IMR-90 (cell line): Measurements from ENCODE around the gene UNC13C. TPM values are rescaled to one million over a fixed set of nuclear protein-coding genes. Genes with fewer than 3 reads are reported as not detected.

ENCODE experiments used
- ATAC-seq: fragments of 200-7000 bp; cut with Tn5 transposase; 2 replicates; pipeline ENCODE4 v1.9.1; 2020; ENCODE audit warnings: low read depth, mild to moderate bottlenecking, moderate library complexity
- BruUV-seq: library from RNA; stranded (reverse); fragments of 400-500 nt; replicated peaks from 2 replicates; lab custom pipeline; 2021; lab: Mats Ljungman, UMichigan
- CTCF ChIA-PET: fragments of 300-600 bp; formaldehyde crosslinking; extraction: SDS; loops from one replicate; lab custom pipeline; 2021; ENCODE audit warnings: antibody characterized with exemption; lab: Yijun Ruan, JAX
- POLR2A ChIA-PET: fragments of 300-600 bp; sonication (Branson Sonifier 250); formaldehyde crosslinking; loops from one replicate; lab custom pipeline; 2022; ENCODE audit warnings: antibody characterized with exemption; ENCODE audit not compliant: unreplicated experiment; lab: Charles Lee
- DNase-seq: peaks from one replicate; pipeline ENCODE4 v3.0.0; 2013
- H2AFZ ChIP-seq: replicated peaks from 2 replicates; pipeline ENCODE3; 2013; ENCODE audit warnings: low read length, mild to moderate bottlenecking; ENCODE audit not compliant: poor library complexity
- H2AK5ac ChIP-seq: 2 replicates; pipeline ENCODE4 v1.6.1; 2013; ENCODE audit warnings: low read depth, low read length, inconsistent platforms
- H2AK9ac ChIP-seq: replicated peaks from 2 replicates; pipeline ENCODE3; 2013; ENCODE audit warnings: mild to moderate bottlenecking, low read depth, low read length, moderate library complexity; ENCODE audit not compliant: poor library complexity
- H2BK120ac ChIP-seq: 2 replicates; pipeline ENCODE4 v1.6.1; 2013; ENCODE audit warnings: low read depth, low read length, inconsistent platforms
- H2BK15ac ChIP-seq: 3 replicates; pipeline ENCODE4 v1.6.1; 2013; ENCODE audit warnings: low read depth, low read length, inconsistent platforms
- H2BK20ac ChIP-seq: 2 replicates; pipeline ENCODE4 v1.6.1; 2013; ENCODE audit warnings: low read depth, mild to moderate bottlenecking, inconsistent platforms, low read length, moderate library complexity
- H2BK5ac ChIP-seq: 2 replicates; pipeline ENCODE4 v1.6.1; 2013; ENCODE audit warnings: mild to moderate bottlenecking, low read depth, low read length, inconsistent platforms; ENCODE audit not compliant: poor library complexity, severe bottlenecking
- H3K14ac ChIP-seq: replicated peaks from 2 replicates; pipeline ENCODE4 v1.6.1; 2013; ENCODE audit warnings: low read depth, low read length, inconsistent platforms
- H3K18ac ChIP-seq: 2 replicates; pipeline ENCODE4 v1.6.1; 2013; ENCODE audit warnings: low read depth, low read length, control low read depth
- H3K23ac ChIP-seq: 2 replicates; pipeline ENCODE4 v1.6.1; 2013; ENCODE audit warnings: low read depth, low read length, inconsistent platforms
- H3K27ac ChIP-seq: 2 replicates; pipeline ENCODE4 v1.5.1; 2013; ENCODE audit warnings: mild to moderate bottlenecking, control low read depth, low read length; ENCODE audit not compliant: insufficient read depth
- H3K27me3 ChIP-seq: 2 replicates; pipeline ENCODE4 v1.6.1; 2013; ENCODE audit warnings: low read length; ENCODE audit not compliant: control insufficient read depth, insufficient read depth
- H3K36me3 ChIP-seq: 2 replicates; pipeline ENCODE4 v1.6.1; 2013; ENCODE audit warnings: low read length, mixed read lengths; ENCODE audit not compliant: control insufficient read depth, insufficient read depth
- H3K4ac ChIP-seq: 2 replicates; pipeline ENCODE4 v1.6.1; 2013; ENCODE audit warnings: low read depth, low read length, inconsistent platforms
- H3K4me1 ChIP-seq: 2 replicates; pipeline ENCODE4 v1.6.1; 2013; ENCODE audit warnings: low read length, mixed read lengths; ENCODE audit not compliant: control insufficient read depth, insufficient read depth
- H3K4me2 ChIP-seq: 2 replicates; pipeline ENCODE4 v1.6.1; 2013; ENCODE audit warnings: low read depth, mild to moderate bottlenecking, control low read depth, low read length, moderate library complexity
- H3K4me3 ChIP-seq: 2 replicates; pipeline ENCODE4 v1.5.1; 2013; ENCODE audit warnings: low read depth, mild to moderate bottlenecking, control low read depth, low read length, moderate library complexity; ENCODE audit not compliant: insufficient read depth
- H3K56ac ChIP-seq: 2 replicates; pipeline ENCODE4 v1.6.1; 2013; ENCODE audit warnings: low read length, inconsistent platforms; ENCODE audit not compliant: insufficient read depth; ENCODE audit errors: extremely low read depth
- H3K79me1 ChIP-seq, 2 experiments: 2 replicates each; pipeline ENCODE4 v1.6.1; 2013; ENCODE audit warnings: low read length in 2 of 2, inconsistent platforms in 1 of 2, low read depth in 1 of 2
- H3K9ac ChIP-seq: 2 replicates; pipeline ENCODE4 v1.6.1; 2013; ENCODE audit warnings: low read depth, low read length, control low read depth
- H3K9me1 ChIP-seq: 2 replicates; pipeline ENCODE4 v1.6.1; 2013; ENCODE audit warnings: low read length, inconsistent platforms; ENCODE audit not compliant: insufficient read depth
- H3K9me3 ChIP-seq: 2 replicates; pipeline ENCODE4 v1.6.1; 2013; ENCODE audit warnings: low read length; ENCODE audit not compliant: control insufficient read depth, insufficient read depth
- H4K20me1 ChIP-seq: 2 replicates; pipeline ENCODE4 v1.6.1; 2013; ENCODE audit warnings: low read length, inconsistent platforms; ENCODE audit not compliant: insufficient read depth
- H4K5ac ChIP-seq: 2 replicates; pipeline ENCODE4 v1.6.1; 2013; ENCODE audit warnings: mild to moderate bottlenecking, low read depth, low read length, control low read depth
- H4K8ac ChIP-seq, 2 experiments: 2 replicates each; pipeline ENCODE4 v1.6.1; 2013; ENCODE audit warnings: low read depth in 2 of 2, low read length in 2 of 2, control low read depth in 1 of 2, inconsistent platforms in 1 of 2
- H4K91ac ChIP-seq: 2 replicates; pipeline ENCODE4 v1.6.1; 2013; ENCODE audit warnings: low read depth, low read length, inconsistent platforms; ENCODE audit not compliant: insufficient read depth
- BHLHE40 ChIP-seq: fragments of 150-350 bp; IDR thresholded peaks from 2 replicates; pipeline ENCODE4 v1.6.1; 2016; ENCODE audit warnings: mild to moderate bottlenecking, low read depth, low read length
- CEBPB ChIP-seq: IDR thresholded peaks from 2 replicates; pipeline ENCODE4 v1.6.1; 2012; ENCODE audit warnings: low read depth, low read length, improper control_type of control experiment
- CHD1 ChIP-seq: IDR thresholded peaks from 2 replicates; pipeline ENCODE4 v1.6.1; 2012; ENCODE audit warnings: low read depth, low read length, improper control_type of control experiment
- ELK1 ChIP-seq: fragments of 150-350 bp; IDR thresholded peaks from 2 replicates; pipeline ENCODE4 v1.6.1; 2016; ENCODE audit warnings: low read depth, mild to moderate bottlenecking, low read length, moderate library complexity, borderline replicate concordance
- FOS ChIP-seq: fragments of 150-350 bp; IDR thresholded peaks from 2 replicates; pipeline ENCODE4 v1.6.1; 2016; ENCODE audit warnings: low read depth, low read length
- MAFK ChIP-seq: IDR thresholded peaks from 2 replicates; pipeline ENCODE4 v1.6.1; 2012; ENCODE audit warnings: low read depth, low read length, improper control_type of control experiment
- MAZ ChIP-seq: IDR thresholded peaks from 2 replicates; pipeline ENCODE4 v1.6.1; 2012; ENCODE audit warnings: low read depth, mild to moderate bottlenecking, low read length, improper control_type of control experiment, moderate library complexity, borderline replicate concordance
- MXI1 ChIP-seq: IDR thresholded peaks from 2 replicates; pipeline ENCODE4 v1.6.1; 2012; ENCODE audit warnings: low read depth, mild to moderate bottlenecking, low read length, moderate library complexity, borderline replicate concordance
- NFE2L2 ChIP-seq: fragments of 150-350 bp; IDR thresholded peaks from 2 replicates; pipeline ENCODE4 v1.6.1; 2016; ENCODE audit warnings: low read depth, mild to moderate bottlenecking, low read length
- POLR2A ChIP-seq: IDR thresholded peaks from 2 replicates; pipeline ENCODE4 v1.6.1; 2012; ENCODE audit warnings: mild to moderate bottlenecking, low read depth, low read length
- RAD21 ChIP-seq: IDR thresholded peaks from 2 replicates; pipeline ENCODE4 v1.6.1; 2012; ENCODE audit warnings: low read length, improper control_type of control experiment
- RCOR1 ChIP-seq: IDR thresholded peaks from 2 replicates; pipeline ENCODE4 v1.6.1; 2012; ENCODE audit warnings: mild to moderate bottlenecking, low read length, improper control_type of control experiment; ENCODE audit not compliant: insufficient replicate concordance
- RFX5 ChIP-seq: IDR thresholded peaks from 2 replicates; pipeline ENCODE4 v1.8.0; 2012; ENCODE audit warnings: low read depth, mild to moderate bottlenecking, low read length, moderate library complexity
- SMC3 ChIP-seq: fragments of 150-350 bp; IDR thresholded peaks from 2 replicates; pipeline ENCODE4 v1.6.1; 2016; ENCODE audit warnings: low read depth, mild to moderate bottlenecking, antibody characterized with exemption, low read length, moderate library complexity
- WGBS, 2 experiments: methylation state at CpG; one replicate each; pipeline versions ENCODE4 v1.1.5 to v1.1.7; 2013; ENCODE audit warnings: missing lambda C conversion rate in 2 of 2; ENCODE audit not compliant: insufficient read length in 1 of 2; ENCODE audit errors: extremely low coverage in 2 of 2; 5-methylcytosine and 5-hydroxymethylcytosine counted together
- dilution Hi-C: fragments of 300-500 bp; cut with HindIII; formaldehyde crosslinking; loops from one replicate; pipeline ENCODE4 v1.14.3; 2018; ENCODE audit warnings: low sequenced_read_pairs; ENCODE audit not compliant: unreplicated experiment
- in situ Hi-C: fragments of 300-500 bp; cut with MboI; formaldehyde crosslinking; loops from 3 replicates; pipeline ENCODE4 v1.14.3; 2019; ENCODE audit warnings: low sequenced_read_pairs, inconsistent platforms, mixed read lengths
- intact Hi-C: fragments of 100-400 bp; cut with micrococcal nuclease; formaldehyde crosslinking; loops from 2 replicates; pipeline ENCODE4 v1.10.0; 2022
- polyA plus RNA-seq, 3 experiments: library from polyadenylated mRNA; depleted of rRNA; stranded (reverse); fragments of >200 nt; gene quantifications; 2 replicates each; pipeline ENCODE4 v1.2.3, GENCODE V29; 2012; ENCODE audit warnings: low replicate concordance in 1 of 3
- total RNA-seq: library from RNA; depleted of rRNA; stranded (reverse); fragments of >200 nt; gene quantifications from 2 replicates; pipeline ENCODE4 v1.2.3, GENCODE V29; 2012
- TF ChIP-seq, protein P1 (sequence below): conservative IDR thresholded peaks from 2 replicates; pipeline ENCODE4 v1.5.1; 2012; ENCODE audit warnings: mild to moderate bottlenecking, low read depth, low read length, improper control_type of control experiment
- TF ChIP-seq, protein P2 (sequence below): fragments of 150-350 bp; IDR thresholded peaks from 2 replicates; pipeline ENCODE4 v1.6.1; 2017; ENCODE audit warnings: mild to moderate bottlenecking, antibody characterized with exemption, low read length, low read depth

UNC13C gene
- total and polyA plus RNA-seq, 2 of the 4 experiments (the other 2 are of a cell fraction) = not detected

DNA sequence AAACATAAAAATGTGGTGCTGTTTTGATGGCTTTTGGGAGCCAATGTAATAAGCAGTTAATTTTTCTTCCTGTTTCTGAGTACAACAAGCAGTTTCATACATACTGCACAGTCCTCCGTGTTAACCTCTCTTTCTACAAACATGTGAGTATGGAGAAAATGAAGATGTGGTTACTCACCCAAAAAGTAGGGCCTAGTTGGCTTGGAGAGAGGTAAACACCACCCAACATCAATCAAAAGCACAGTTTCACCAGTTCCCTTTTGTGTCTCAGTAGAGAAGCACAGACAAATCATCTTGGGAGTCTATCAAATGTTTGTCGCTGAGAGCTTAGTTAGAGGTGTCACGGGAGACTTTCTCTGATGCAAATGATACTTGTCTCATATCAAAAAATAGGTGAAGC lies 320.2 kb downstream of the UNC13C start:
- H2AK5ac ChIP-seq = no peak overlapping the region
- BruUV-seq = no TSS peak
- H3K56ac ChIP-seq = no peak overlapping the region
- no peak overlapping the region for H4K91ac ChIP-seq
- in situ Hi-C loops (loop anchor here (25.0 kb wide), 1 partner anchor 89 kb away; no protein-coding TSS in a partner anchor), dilution Hi-C loops (no loop called here), intact Hi-C loops (no loop called here)
- H3K4me1 ChIP-seq = no peaks in the 10 kb centered on the region
- H3K14ac ChIP-seq = no peak overlapping the region
- H2AK9ac ChIP-seq = no peak overlapping the region
- H3K27ac ChIP-seq = no peak overlapping the region
- no peak overlapping the region for H3K9ac ChIP-seq
- no peaks in the 10 kb centered on the region for H3K79me1 ChIP-seq
- TF ChIP-seq ELK1 = no peak
- no peak for TF ChIP-seq MAZ
- TF ChIP-seq BHLHE40 = no peak
- TF ChIP-seq, protein P1, sequence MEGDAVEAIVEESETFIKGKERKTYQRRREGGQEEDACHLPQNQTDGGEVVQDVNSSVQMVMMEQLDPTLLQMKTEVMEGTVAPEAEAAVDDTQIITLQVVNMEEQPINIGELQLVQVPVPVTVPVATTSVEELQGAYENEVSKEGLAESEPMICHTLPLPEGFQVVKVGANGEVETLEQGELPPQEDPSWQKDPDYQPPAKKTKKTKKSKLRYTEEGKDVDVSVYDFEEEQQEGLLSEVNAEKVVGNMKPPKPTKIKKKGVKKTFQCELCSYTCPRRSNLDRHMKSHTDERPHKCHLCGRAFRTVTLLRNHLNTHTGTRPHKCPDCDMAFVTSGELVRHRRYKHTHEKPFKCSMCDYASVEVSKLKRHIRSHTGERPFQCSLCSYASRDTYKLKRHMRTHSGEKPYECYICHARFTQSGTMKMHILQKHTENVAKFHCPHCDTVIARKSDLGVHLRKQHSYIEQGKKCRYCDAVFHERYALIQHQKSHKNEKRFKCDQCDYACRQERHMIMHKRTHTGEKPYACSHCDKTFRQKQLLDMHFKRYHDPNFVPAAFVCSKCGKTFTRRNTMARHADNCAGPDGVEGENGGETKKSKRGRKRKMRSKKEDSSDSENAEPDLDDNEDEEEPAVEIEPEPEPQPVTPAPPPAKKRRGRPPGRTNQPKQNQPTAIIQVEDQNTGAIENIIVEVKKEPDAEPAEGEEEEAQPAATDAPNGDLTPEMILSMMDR = no peak
- TF ChIP-seq, protein P2, sequence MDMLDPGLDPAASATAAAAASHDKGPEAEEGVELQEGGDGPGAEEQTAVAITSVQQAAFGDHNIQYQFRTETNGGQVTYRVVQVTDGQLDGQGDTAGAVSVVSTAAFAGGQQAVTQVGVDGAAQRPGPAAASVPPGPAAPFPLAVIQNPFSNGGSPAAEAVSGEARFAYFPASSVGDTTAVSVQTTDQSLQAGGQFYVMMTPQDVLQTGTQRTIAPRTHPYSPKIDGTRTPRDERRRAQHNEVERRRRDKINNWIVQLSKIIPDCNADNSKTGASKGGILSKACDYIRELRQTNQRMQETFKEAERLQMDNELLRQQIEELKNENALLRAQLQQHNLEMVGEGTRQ = no peak
- TF ChIP-seq CHD1 = no peak
- no peak for TF ChIP-seq FOS
- no peak for TF ChIP-seq RAD21
- no peak for TF ChIP-seq NFE2L2
- TF ChIP-seq RFX5 = no peak
- TF ChIP-seq RCOR1 = no peak
- TF ChIP-seq MAFK = no peak
- no peak for TF ChIP-seq POLR2A
- TF ChIP-seq SMC3 = no peak
- no peak for TF ChIP-seq MXI1
- no peak for TF ChIP-seq CEBPB
- peaks cover 3% of the 10 kb centered on the region; the same call in 1 of the 2 replicates for H3K9me3 ChIP-seq
- no peaks in the 10 kb centered on the region for H4K20me1 ChIP-seq
- no peak overlapping the region for H3K18ac ChIP-seq
- no peaks in the 10 kb centered on the region for H3K36me3 ChIP-seq
- no peak overlapping the region for H4K5ac ChIP-seq
- H3K27me3 ChIP-seq = no peaks in the 10 kb centered on the region
- no peak overlapping the region for H3K4me3 ChIP-seq
- H2BK5ac ChIP-seq = no peak overlapping the region
- ChIA-PET CTCF (no interaction called here), POLR2A (no interaction called here)
- no peak overlapping the region for H2BK20ac ChIP-seq
- no peak overlapping the region for H2AFZ ChIP-seq
- H2BK120ac ChIP-seq = no peak overlapping the region
- no peak overlapping the region for H4K8ac ChIP-seq
- no peak overlapping the region for H2BK15ac ChIP-seq
- no CpG with 5 or more reads among the region's 3 CpGs for WGBS, 2 experiments
- no peak overlapping the region for H3K23ac ChIP-seq
- H3K4me2 ChIP-seq = no peak overlapping the region
- no peak for DNase-seq
- no peaks in the 10 kb centered on the region for H3K9me1 ChIP-seq
- no peak for ATAC-seq
- H3K4ac ChIP-seq = no peak overlapping the region
